Measurements from ENCODE around the gene NOM1. TPM values are rescaled to one million over a fixed set of nuclear protein-coding genes. Genes with fewer than 3 reads are reported as not detected.

Gene NOM1
- total RNA-seq, 2 donors from 2014 or later, result 4.1 to 6.3 TPM

- H3K27ac ChIP-seq, result no peak overlapping the region
- H3K27me3 ChIP-seq, result peaks cover 3 to 48% of the 10 kb centered on the region in 2 donors
- no peak for TF ChIP-seq CTCF (IDR thresholded peaks at IDR 0.05)
- no peaks in the 10 kb centered on the region for H3K9me3 ChIP-seq
- H3K4me1 ChIP-seq, result peaks cover 0 to 13% of the 10 kb centered on the region in 2 donors
- no peaks in the 10 kb centered on the region for H3K36me3 ChIP-seq
- no peak for DNase-seq (ENCODE audit: low spot score)
- H3K4me3 ChIP-seq, result no peak overlapping the region
Observed at GRCh38 chr7:157013101-157013500, 63.6 kb downstream of the NOM1 start.

GRCh38 chr7:157013602-157014549, 64.4 kb downstream of the NOM1 start:
- H3K27me3 ChIP-seq, result peaks cover 6 to 49% of the 10 kb centered on the region in 2 donors
- no peak for TF ChIP-seq CTCF (IDR thresholded peaks at IDR 0.05)
- peaks cover 0 to 20% of the 10 kb centered on the region in 2 donors for H3K4me1 ChIP-seq
- no peak overlapping the region for H3K4me3 ChIP-seq
- DNase-seq (ENCODE audit: low spot score), result no peak
- no peaks in the 10 kb centered on the region for H3K9me3 ChIP-seq
- H3K36me3 ChIP-seq, result no peaks in the 10 kb centered on the region
- H3K27ac ChIP-seq, result no peak overlapping the region

- Histone ChIP-seq H3K4me3 (no peak overlapping the region), H3K36me3 (no peaks in the 10 kb centered on the region), H3K27me3 (peaks cover 13 to 52% of the 10 kb centered on the region in 2 donors), H3K9me3 (no peaks in the 10 kb centered on the region), H3K27ac (no peak overlapping the region), H3K4me1 (peaks cover 0 to 21% of the 10 kb centered on the region in 2 donors)
- no peak for TF ChIP-seq CTCF (IDR thresholded peaks at IDR 0.05)
- no peak for DNase-seq (ENCODE audit: low spot score)
Observed at GRCh38 chr7:157014635-157015555, 65.4 kb downstream of the NOM1 start.

- H3K4me3 ChIP-seq, result no peak overlapping the region
Observed at GRCh38 chr7:157016024-157016351, 66.5 kb downstream of the NOM1 start.

More at GRCh38 chr7:157016024-157016351, 66.5 kb downstream of the NOM1 start:
- Histone ChIP-seq H3K9me3 (no peaks in the 10 kb centered on the region), H3K27ac (no peak overlapping the region), H3K4me1 (peaks cover 0 to 27% of the 10 kb centered on the region in 2 donors), H3K27me3 (peaks cover 22 to 57% of the 10 kb centered on the region in 2 donors), H3K36me3 (no peaks in the 10 kb centered on the region)
- DNase-seq (ENCODE audit: low spot score), result no peak
- no peak for TF ChIP-seq CTCF (IDR thresholded peaks at IDR 0.05)
